Astrocyte of the cerebellum (primary cell): ENCODE data around the gene DNMBP.
"Not testable (repeated sequence)": the region's sequence is repeated elsewhere in the genome, so short reads cannot be mapped to it uniquely, and the experiment has no call there.

ENCODE experiments used
- DNase-seq: peaks from one replicate; pipeline ENCODE4 v3.0.0-alpha.2; 2011; ENCODE audit warnings: low read depth
- H3K4me3 ChIP-seq: 2 replicates; pipeline ENCODE4 v1.5.1; 2011; ENCODE audit warnings: mild to moderate bottlenecking, low read depth, low read length, moderate library complexity
- in situ Hi-C: cut with HindIII; loops from 2 replicates; pipeline ENCODE4 v1.10.0; 2017; ENCODE audit warnings: low sequenced_read_pairs
- TF ChIP-seq, protein P1 (sequence below): IDR thresholded peaks from 2 replicates; pipeline ENCODE4 v1.5.1; 2012; ENCODE audit warnings: low read length, low read depth, moderate library complexity, mild to moderate bottlenecking; ENCODE audit errors: missing control alignments

DNMBP gene

DNA sequence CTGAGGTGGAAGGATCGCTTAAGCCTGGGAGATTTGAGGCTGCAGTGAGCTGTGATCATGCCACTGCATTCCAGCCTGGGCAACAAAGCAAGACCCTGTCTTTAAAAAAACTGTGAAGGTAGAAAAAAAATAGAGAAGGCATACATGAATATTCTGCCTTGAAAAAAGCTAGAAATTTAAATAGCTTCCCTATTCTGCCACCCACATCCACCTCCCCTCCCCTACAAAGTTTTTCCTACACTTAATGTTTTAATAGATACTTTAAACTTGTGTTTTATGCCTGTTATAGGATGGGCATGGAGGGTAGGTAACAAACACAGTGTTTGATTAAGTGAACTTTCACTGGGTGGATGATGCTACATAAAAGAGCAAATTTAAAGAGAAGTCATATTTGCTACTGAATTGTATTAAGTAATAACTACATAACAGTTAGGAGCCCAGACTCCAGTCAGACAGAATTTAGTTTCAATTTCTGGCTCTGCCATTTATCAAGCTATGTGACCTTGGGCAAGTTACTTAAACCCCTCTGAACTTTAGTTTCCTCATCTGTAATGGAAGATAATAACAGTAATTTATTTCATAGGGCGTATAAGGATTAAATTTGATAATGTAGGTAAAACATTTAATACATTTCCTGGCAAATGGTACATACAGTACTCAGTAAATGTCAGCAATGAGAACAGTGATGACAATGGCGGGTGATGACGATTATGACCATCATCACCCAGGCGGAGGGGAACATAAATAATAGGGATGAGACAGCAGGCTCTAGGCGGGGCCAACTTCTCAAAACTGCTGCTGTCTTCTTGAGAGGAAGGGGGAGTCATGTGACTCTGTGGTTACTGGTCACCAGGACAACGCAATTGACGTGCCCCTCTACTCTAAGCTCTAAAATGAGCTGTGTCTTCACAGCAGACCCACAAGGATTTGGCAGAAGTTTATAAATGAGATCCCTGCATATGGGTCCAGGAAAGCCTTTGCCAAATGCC, 15.8 kb downstream of the DNMBP start:
- DNase-seq: peak; percentile 79
- TF ChIP-seq, protein P1, sequence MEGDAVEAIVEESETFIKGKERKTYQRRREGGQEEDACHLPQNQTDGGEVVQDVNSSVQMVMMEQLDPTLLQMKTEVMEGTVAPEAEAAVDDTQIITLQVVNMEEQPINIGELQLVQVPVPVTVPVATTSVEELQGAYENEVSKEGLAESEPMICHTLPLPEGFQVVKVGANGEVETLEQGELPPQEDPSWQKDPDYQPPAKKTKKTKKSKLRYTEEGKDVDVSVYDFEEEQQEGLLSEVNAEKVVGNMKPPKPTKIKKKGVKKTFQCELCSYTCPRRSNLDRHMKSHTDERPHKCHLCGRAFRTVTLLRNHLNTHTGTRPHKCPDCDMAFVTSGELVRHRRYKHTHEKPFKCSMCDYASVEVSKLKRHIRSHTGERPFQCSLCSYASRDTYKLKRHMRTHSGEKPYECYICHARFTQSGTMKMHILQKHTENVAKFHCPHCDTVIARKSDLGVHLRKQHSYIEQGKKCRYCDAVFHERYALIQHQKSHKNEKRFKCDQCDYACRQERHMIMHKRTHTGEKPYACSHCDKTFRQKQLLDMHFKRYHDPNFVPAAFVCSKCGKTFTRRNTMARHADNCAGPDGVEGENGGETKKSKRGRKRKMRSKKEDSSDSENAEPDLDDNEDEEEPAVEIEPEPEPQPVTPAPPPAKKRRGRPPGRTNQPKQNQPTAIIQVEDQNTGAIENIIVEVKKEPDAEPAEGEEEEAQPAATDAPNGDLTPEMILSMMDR: no peak
- H3K4me3 ChIP-seq: peak overlapping the region; percentile 11
- in situ Hi-C loops: no loop called here

DNA sequence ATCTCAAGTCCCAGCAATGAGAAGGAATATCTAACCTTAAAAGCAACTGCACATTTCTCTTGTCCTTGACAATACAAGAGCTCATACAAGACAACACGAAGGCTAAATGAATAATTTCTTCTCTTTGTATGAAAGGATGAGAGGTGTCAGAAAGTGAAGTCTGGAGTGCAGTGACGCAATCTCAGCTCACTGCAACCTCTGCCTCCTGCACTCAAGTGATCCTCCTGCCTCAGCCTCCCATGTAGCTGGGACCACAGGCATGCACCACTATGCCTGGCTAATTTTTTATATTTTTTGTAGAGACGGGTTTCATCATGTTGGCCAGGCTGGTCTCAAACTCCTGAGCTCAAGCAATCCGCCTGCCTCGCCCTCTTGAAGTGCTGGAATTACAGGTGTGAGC, 24.1 kb downstream of the DNMBP start:
- in situ Hi-C loops, DNase-seq, H3K4me3 ChIP-seq: not testable (repeated sequence)

DNA sequence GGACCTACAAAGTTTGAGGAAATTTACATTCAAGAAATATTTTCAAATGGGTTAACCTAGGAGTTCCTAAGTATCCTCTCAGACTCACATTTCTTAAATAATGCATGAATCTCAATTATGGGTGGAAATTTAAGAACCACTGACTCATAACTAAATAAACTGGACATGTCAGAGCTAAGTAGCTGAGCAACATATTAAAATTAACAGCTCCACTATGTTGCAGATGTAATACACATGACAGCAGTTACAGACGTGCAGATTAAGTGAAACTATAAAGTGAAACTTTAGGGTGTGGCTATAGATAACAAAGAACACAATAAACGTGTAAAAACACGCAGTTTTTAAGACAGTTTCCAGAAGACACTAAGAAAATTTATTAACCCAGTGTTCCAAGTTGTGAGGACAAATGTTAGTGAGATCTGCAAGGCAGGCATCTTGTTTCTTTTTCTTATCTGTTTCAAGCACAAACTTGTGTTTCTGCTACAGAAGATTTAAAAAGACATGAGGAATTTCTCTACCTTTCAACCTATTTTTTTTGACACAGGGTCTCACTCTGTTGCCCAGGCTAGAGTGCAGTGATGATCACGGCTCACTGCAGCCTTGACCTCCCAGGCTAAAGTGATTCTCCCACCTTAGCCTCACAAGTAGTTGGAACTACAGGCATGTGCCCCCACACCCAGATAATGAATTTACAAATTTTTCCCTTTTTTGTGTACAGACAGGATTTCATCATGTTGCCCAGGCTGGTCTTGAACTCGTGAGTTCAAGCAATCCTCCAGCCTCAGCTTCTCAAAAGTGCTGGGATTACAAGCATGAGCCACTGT, 25.3 kb downstream of the DNMBP start:
- no peak overlapping the region for H3K4me3 ChIP-seq
- no peak for DNase-seq
- TF ChIP-seq, protein P1: no peak
- in situ Hi-C loops: no loop called here

DNA sequence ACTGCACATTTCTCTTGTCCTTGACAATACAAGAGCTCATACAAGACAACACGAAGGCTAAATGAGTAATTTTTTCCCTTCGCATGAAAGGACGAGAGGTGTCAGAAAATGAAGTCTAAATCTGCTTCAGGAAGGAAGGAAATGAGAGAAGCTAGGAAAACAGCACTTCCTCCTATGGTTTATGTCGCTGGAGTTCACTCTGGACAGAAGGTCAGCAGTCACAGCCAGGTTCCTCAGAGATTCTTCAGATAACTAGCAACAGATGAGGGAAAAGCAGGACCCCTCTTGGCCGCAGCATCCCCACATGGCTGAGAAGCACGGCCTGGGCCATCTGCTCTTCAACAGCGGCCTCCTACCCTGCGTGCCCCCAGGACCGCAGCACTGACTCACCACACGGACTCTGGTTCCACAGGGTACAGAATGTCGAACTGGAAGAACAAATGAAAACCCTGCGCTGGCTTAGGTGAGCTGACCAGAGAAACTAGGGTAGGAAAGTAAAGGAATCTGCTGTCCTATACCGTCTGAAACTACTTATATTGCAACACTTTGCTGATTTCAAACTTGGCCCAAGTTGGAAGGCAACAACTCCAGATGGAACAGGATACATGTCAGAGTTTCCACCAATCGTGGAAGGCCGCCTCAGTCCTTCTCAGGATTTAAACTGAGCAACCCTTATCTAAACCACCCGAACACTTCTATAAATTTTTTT, 26.3 kb downstream of the DNMBP start:
- in situ Hi-C loops: no loop called here

DNA sequence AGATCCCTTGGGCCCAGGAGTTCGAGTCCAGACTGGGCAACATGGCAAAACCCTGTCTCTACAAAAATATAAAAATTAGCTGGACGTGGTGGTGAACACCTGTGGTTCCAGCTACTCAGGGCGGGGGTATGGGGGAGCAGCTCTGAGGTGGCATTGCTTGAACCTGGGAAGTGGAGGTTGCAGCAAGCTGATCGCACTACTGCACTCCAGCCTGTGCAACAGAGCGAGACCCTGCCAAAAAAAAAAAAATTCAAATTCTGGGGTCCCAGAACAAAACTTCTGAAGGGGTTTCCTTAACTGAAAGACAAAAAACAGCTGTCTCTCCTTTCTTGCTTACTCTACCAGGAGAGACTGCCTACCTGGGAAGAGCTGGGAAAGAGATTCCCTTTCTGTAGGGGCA, 27.0 kb downstream of the DNMBP start:
- TF ChIP-seq, protein P1: no peak
- DNase-seq: no peak
- H3K4me3 ChIP-seq: no peak overlapping the region
- in situ Hi-C loops: no loop called here

More for the DNA sequence above, 26.3 kb downstream of the DNMBP start:
- H3K4me3 ChIP-seq: no peak overlapping the region
- DNase-seq: no peak
- TF ChIP-seq, protein P1: no peak

DNA sequence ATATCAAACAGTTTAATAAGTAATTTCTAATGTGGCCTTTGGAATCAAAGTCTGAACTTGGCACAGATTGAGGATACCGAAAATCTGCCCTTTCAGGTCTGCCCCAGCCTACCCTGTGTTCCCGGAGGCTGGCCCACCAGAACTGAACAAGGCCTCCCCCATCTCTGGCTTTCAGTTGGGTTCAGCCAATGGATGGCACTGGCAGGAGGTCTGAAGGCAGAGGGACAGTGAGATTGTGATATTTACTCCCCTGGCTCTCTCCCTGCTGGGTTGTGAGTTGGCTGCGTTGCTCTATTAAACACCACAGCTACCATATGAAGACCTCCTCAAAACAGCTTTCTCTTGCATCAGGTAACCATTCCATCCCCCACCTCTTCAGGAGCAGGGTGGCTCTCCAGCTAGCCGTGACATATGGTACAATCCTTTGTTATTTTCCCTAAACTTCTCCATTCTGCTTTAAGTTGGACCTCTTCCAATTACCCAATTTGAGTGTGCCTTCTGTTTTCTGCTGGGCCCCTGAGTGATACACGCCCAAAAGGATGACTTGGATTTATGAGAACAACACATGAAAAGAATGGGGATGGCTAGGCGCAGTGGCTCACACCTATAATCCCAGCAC, 28.1 kb downstream of the DNMBP start:
- in situ Hi-C loops: no loop called here
- TF ChIP-seq, protein P1: no peak
- no peak for DNase-seq
- no peak overlapping the region for H3K4me3 ChIP-seq
